HL-60 (cell line): ENCODE data around the gene FBXL7.

ENCODE experiments used
- DNase-seq, 2 experiments: peaks; one replicate each; pipeline ENCODE4 v3.0.0-alpha.2; 2010 to 2020; ENCODE audit warnings: low read depth in 1 of 2, low spot score in 1 of 2
- H3K27ac ChIP-seq: fragments of 250-450 bp; sonication (Bioruptor Pico); replicated peaks from 2 replicates; pipeline ENCODE4 v1.5.1; 2020; ENCODE audit warnings: mild to moderate bottlenecking, moderate library complexity
- H3K27me3 ChIP-seq: fragments of 250-450 bp; sonication (Bioruptor Pico); 2 replicates; pipeline ENCODE4 v1.5.1; 2021; ENCODE audit warnings: mild to moderate bottlenecking, moderate library complexity; ENCODE audit not compliant: insufficient read depth, poor library complexity, severe bottlenecking
- H3K4me3 ChIP-seq: replicated peaks from 2 replicates; pipeline ENCODE4 v1.5.1; 2011; ENCODE audit warnings: mild to moderate bottlenecking, control low read depth, low read length; ENCODE audit not compliant: insufficient read depth
- CTCF ChIP-seq: IDR thresholded peaks from one replicate; pipeline ENCODE4 v1.5.1; 2011; ENCODE audit warnings: low read length, control low read depth, inconsistent platforms; ENCODE audit not compliant: insufficient read depth
- GABPA ChIP-seq: IDR thresholded peaks from 2 replicates; pipeline ENCODE4 v1.6.1; 2012; ENCODE audit warnings: low read depth
- POLR2AphosphoS5 ChIP-seq: IDR thresholded peaks from 2 replicates; pipeline ENCODE4 v1.6.1; 2012; ENCODE audit warnings: low read depth
- REST ChIP-seq: IDR thresholded peaks from 2 replicates; pipeline ENCODE4 v1.6.1; 2012; ENCODE audit warnings: low read depth; ENCODE audit not compliant: insufficient replicate concordance
- SPI1 ChIP-seq: IDR thresholded peaks from 2 replicates; pipeline ENCODE4 v1.6.1; 2012; ENCODE audit warnings: low read depth, mild to moderate bottlenecking, borderline replicate concordance

FBXL7 gene

GRCh38 chr5:15545082-15545481, 45.1 kb downstream of the FBXL7 start:
- no peak overlapping the region for H3K27ac ChIP-seq
- TF ChIP-seq CTCF (no peak), GABPA (no peak), SPI1 (no peak)
- H3K27me3 ChIP-seq: no peaks in the 10 kb centered on the region
- no peak overlapping the region for H3K4me3 ChIP-seq
- DNase-seq: no peak

GRCh38 chr5:15547261-15547839, 47.4 kb downstream of the FBXL7 start:
- TF ChIP-seq GABPA: no peak
- no peak for TF ChIP-seq POLR2AphosphoS5
- TF ChIP-seq SPI1: no peak
- no peak for TF ChIP-seq REST
- no peak for TF ChIP-seq CTCF
- no peak for DNase-seq
- Histone ChIP-seq H3K4me3 (no peak overlapping the region), H3K27ac (no peak overlapping the region), H3K27me3 (no peaks in the 10 kb centered on the region)

GRCh38 chr5:15549961-15550360, 50.0 kb downstream of the FBXL7 start:
- Histone ChIP-seq H3K4me3 (no peak overlapping the region), H3K27ac (no peak overlapping the region), H3K27me3 (no peaks in the 10 kb centered on the region)
- no peak for TF ChIP-seq CTCF
- no peak for TF ChIP-seq POLR2AphosphoS5
- TF ChIP-seq REST: no peak
- no peak for TF ChIP-seq GABPA
- TF ChIP-seq SPI1: no peak
- no peak for DNase-seq

- Histone ChIP-seq H3K27me3 (no peaks in the 10 kb centered on the region), H3K4me3 (no peak overlapping the region), H3K27ac (no peak overlapping the region)
- DNase-seq: no peak
- TF ChIP-seq SPI1 (no peak), REST (no peak)
Measured at GRCh38 chr5:15550502-15551112, 50.6 kb downstream of the FBXL7 start.
